NCI-H524 (cell line): ENCODE measurements around the gene ZMIZ2.
A peak's percentile ranks its signal among the peaks of the same experiment; 100 is the strongest.
"Not testable (repeated sequence)": the region's sequence is repeated elsewhere in the genome, so short reads cannot be mapped to it uniquely, and the experiment has no call there.

ENCODE experiments used
- DNase-seq, 2 experiments: peaks; one replicate each; lab custom pipeline; 2025; lab: John Stamatoyannopoulos, UW

Gene ZMIZ2

DNA sequence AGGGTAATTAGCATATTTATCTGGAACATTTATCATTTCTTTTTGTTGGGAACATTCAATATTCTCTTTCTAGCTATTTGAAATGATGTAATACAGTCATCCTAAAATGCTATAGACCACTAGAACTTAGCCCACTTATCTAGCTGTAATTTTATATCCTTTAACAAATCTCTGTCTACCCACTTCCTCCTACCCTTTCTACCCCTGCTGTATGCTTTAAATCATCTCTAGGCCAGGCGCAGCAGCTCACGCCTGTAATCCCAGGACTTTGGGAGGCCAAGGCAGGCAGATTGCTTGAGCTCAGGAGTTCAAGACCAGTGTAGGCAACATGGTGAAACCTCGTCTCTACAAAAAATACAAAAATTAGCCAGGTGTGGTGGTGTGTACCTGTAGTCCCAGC is 25.8 kb downstream of the ZMIZ2 start:
- not testable (repeated sequence) for DNase-seq

DNA sequence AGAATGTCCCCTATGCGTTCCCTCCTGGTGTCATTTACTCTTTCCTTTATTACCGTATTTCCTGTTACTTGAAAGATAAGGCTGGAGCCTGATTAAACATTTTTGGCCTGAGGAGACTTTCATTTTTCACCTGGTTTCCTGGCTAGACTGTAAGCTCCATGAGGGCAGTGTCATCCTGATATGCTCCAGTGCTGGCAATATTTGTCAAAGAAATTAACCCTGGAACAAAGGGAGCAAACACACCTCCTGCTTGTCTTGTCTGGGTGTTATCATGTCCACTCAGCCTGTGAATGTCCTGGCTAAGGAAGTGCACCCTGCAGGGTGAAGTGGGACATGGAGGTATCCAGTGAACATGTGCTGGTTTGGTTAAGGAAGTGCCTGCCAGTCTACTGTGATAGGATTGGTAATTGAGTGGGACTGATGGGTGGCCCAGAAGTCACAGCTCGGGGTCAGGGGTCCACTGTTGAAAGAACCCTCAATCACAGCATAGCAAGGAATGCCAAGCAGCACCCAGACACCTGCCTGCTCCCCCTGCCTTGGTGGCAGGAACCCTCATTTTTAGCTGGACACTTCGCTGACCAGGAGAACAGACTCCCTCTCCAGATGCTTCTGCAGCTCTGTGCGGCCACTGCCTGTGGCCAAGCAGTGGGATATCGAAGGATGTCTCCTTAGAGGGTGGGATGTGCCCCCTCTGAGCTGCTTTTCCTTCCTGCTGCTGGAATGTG is 26.9 kb downstream of the ZMIZ2 start:
- no peak for DNase-seq

DNA sequence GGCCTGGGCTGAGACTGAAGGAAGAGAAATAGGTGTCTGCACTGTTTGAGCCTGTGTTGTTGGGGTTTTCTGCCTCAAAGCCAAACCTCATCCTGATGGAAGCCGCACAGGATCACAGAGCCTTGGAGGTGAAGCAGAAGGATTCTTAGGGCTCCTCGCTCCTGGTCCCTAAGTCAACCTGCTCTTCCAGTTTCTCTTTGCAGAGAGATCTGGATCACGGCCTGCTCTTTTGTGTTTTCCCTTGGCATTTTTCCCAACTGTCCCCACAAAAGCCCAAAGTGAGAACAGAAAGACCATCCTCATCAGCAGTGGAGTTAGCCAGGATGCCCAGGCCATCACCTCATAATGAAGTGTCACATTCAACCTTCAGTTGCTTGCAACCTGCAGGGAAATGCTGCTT is 27.6 kb downstream of the ZMIZ2 start:
- DNase-seq: no peak

DNA sequence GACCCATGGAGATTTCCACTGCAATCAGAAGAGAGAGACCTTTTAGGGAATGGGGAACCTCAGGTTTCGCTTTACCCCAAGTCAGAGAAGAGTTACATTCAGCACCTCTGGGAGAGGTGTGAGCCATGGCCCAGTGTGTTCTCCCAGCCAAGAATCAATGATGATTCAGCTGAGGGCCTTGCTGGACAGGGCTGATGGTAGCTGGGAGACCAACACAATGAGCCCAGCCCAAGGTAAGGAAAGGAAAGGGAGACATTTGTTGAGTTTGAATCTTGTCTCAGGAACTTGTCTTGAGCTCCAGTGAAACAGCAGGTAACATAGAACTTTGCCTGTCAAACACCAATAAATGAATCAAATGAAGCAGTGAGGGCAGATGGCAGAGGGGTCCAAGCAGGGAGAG is 33.8 kb downstream of the ZMIZ2 start:
- no peak for DNase-seq

DNA sequence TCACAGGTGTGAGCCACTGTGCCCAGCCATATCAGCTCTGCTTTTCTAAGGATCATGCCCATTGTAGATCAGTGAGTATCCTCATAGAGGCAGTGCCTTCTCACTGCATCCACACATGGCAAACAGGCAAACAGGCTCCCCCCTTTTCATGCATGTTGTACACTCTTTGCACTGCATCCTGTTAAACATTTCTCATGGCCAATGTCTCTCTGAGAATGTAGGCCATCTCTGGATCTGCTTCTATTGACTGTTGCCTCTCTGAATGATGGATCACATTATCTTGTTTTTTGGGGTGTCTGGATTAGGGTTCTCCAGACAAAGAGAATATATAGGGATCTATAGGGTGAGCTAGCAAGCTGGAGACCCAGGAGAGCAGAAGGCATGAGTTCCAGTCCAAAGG is 34.8 kb downstream of the ZMIZ2 start:
- no peak for DNase-seq

DNA sequence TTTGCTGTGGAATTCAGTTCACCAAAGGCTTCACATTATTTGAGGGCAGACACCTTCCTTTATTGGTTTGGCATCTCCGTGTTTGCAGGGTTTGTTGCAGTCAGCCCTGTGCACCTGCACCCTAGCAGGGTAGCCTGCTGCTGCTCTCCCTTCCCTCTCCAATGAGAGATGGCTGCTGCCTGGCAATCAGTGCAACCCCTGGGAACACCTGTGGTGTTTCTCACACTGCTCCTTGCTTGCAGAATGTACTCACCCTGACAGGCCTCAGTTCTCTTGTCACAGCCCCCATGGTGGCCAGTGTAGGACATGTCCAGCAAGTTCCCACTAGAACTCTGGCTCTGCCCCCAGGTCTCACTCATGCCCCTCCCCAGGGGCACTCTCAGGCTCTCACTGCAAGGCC is 35.7 kb downstream of the ZMIZ2 start:
- DNase-seq: no peak

DNA sequence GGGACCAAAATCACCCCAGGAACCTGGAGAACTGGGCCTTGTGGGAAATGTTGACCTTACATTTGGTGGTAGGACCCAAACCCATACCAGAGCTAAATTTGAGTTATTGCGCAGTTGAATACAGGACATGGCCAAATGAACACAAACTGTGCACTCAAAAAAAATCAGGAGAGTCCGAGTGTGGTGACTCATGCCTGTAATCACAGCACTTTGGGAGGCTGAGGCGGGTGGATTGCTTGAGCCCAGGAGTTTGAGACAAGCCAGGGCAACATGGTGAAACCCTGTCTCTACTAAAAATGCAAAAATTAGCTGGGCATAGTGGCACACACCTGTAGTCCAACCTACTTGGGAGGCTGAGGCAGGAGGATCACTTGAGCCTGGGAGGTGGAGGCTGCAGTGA is 36.6 kb downstream of the ZMIZ2 start:
- not testable (repeated sequence) for DNase-seq

DNA sequence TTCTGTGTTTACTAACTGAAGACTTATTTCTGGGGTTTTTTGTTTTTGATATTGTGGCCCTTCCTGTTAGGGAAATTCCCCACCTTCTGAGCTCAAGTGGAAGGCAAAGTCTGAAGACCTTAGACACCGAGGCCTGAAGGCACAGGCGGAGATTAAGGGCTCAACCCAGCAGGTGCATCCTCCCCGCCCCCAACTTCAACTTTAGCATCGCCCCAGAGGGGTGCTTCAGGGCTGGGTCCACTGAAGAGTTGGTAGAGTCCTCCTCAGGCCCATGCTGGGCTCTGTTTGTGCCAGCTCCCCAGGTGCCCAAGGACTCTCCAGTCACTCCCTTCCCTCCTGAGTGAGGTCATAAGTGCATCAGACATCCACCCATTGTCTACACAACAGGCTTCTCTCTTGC is 38.4 kb downstream of the ZMIZ2 start:
- no peak for DNase-seq

DNA sequence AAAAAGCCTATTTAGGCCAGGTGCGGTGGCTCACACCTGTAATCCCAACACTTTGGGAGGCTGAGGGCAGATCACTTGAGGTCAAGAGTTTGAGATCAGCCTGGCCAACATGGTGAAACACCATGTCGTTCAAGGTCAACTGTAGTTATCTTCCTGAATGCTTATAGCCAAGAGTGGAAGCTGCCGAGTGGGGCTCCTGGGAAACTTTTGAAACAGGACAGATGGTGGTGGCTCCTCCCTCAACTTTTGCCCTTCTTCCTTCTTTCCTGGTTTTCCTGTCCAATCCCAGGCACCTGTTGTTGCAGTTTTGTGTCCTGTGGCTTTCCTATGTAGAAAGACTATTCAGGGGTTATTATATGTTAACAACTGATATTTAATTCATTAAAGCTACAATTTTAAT is 39.1 kb downstream of the ZMIZ2 start:
- DNase-seq: no peak

DNA sequence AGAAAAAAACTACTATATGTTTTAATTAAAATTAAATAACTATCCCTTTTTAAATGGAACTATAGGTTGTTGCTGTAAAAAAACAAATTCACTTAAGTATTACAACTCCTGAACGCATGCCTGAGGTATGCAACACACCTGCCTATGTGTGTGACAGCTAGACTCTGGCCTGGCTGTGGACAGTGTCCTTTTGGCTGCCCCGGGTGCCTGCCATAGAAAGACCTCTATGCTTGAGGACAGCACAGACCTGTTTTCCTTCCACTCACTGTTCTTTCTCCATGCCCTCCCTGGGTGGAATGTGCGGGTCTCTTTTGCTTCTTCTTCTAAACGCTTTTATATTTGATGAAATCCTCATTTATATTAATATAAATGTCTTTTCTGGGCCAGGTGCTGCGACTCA is 41.3 kb downstream of the ZMIZ2 start:
- DNase-seq: no peak

DNA sequence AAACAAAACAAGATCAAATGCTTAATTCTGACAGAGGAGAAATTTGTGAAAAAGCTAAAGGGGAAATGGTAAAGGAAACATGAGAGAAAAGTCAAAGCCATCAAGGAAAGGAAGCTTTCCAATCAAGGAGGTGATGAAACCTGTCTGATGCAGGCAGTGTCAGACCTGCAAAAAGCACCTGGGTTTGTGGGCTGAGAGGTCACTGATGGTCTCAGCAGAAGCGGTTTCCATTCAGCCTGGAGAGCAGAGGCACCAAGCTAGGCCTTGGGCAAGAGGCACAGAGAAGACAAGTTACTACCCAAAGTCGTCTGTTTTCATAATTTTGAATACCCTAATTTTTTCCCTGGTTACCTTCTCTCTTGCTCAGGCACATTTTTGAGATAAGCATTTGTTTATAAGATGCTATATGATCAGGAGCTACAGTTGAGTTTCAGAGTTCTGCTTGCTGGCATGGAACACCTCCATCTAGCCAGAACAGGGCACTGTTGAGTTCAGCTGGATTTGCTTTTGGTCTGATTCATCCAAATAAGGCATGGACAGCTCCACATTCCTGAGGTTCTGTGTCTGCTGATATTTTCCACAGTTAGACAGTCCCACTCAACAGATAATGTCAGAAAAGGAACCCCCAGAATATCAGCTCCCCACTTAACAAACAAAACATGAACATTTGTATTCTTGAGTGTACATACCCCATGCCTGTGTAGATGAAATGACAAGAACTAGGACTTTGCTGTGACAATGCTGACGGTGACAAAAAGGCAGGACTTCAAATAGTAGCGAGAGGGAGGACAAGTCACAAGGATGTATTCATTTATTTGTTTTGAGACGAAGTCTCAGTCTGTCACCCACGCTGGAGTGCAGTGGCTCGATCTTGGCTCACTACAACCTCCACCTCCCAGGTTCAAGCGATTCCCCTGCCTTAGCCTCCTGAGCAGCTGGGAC is 42.9 kb downstream of the ZMIZ2 start:
- no peak for DNase-seq

DNA sequence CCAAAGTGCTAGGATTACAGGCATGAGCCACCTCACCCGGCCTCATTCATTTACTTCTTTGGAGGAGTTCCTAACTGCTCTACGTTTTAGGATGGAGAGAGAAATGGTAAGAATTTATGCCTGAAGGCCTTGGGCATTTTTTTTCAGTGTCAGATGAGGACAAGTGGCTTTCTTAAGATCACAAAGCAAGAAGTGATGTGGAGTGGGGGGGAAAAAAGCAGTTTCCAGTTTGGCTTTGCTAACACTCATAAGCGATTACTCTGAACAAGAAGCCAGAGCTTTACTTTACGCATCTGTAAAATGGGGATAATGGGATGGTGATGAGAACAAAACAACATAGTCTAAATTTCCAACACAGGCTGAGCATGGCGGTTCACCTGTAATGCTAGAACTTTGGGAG is 45.3 kb downstream of the ZMIZ2 start:
- no peak for DNase-seq

DNA sequence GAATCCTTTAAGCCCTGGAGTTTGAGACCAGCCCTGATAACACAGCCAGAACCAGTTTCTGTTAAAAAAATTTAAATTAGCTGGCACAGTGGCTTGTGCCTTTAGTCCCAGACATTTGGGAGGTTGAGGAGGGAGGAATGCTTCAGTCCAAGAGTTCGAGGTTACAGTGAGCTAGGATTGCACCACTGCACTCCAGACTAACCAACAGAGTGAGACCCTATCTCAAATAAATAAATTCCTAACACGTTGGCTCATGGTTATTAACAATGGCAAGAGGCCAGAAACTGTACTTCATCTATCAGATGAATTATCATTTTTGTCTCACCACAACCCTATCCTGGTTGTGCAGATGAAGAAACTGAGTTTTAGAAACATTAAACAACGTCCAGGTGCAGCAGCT is 45.7 kb downstream of the ZMIZ2 start:
- no peak for DNase-seq

DNA sequence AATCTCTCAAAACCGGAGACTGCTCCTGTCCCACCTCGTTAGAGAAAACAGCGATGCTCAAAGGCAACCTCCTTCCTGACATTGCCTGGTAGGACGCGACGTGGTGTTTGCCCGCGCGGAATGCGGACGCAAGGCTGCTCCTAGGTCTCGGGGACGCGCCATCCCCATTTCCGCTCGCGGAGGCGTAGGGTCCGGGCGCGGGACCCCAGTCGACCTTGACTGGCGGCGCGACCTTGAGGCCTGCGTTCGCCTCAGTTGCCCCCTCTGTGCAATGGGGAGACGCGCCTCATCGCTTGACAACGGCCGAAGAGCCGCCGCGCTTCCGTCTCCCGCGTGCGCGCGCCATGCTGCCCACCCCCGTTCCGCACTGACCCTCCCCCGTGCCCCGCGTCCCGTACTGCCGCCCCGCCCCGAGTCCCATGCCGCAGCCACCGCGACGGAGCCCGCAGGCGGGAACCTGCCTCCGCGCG is 47.4 kb downstream of the ZMIZ2 start:
- peak; percentile 38 to 70 for DNase-seq

DNA sequence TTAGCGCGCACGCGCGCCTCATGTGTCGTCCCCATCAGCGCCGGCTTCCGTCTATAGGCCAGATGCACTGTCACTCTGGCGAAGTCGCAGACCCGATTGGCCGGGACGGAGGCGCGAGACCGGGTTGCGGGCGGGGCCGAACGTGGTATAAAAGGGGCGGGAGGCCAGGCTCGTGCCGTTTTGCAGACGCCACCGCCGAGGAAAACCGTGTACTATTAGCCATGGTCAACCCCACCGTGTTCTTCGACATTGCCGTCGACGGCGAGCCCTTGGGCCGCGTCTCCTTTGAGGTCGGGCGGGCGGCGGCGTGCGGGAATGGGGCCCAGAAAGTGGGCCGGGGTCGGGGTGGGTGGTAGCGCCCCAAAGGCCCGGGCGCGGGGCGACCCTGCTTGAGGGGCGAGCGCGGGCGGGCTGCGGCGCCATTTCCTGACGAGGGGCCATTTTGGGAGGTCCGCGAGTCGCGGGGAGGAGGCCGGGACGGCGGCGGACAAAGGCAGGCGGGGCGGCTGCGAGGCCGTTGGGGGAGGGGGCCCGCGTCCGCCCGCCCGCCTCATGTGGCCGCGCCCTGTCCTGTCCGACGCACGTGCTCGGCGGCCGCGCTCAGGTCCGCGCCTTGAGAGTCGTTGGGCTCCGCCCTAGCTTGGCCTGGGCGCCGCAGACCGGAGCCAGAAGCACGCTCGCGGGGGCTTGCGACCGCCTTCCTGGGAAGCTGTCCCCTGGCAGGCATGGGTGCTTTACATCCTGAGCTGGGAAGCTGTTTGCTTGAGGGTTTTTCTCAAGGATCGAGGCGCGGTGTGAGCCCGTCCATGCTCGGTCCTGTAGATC is 48.1 kb downstream of the ZMIZ2 start, which contains the start of gene PPIA:
Gene PPIA, plus strand, starts transcription at position 178 of the 825 bp plus-strand sequence. Its CDS starts 44 bp downstream, at position 222.
- DNase-seq: peak; percentile 88 to 97

DNA sequence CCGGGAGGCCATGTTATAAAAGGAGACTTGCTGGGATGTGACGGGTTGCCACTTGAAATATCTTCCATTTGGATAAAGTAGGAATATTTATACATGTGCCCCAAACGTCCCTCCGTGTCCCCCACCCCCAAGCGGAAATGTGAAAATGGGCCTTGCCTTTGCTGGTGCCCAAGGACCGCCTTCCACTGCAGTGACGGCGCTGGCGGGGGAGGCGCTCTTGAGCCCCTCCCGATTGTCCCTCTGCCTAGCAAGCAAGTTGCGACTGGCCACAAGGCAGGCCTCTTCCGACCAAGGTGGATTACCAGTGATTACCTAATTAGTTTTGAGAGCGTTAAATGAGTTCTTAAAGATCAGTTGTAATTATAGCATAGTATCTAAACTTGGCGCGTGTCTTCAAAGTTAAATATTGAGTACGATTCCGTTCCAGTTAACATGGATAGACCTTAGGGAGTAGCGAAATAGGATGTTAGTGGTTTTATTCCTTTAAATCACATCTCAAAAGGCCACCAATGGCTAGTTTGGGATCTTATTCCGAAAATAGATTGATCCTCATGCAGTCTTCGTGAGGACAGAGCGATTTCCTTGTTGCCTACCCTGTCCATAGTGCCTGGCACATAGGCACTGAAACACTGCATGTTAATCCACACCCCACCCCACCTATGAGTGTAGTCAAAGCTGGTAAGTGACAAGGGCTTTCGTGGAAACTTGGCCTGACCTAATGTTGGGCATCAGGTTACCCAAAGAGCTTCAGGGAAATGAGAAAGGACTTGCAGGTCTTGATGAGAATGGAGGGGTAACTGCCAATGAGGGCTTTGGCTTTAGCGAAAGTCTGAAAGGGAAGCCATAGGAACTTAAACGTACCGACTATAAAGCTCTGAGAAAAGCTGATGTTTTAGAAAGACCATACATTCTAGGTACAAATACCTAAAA is 48.9 kb downstream of the ZMIZ2 start:
- DNase-seq: peak; percentile 43 to 83

DNA sequence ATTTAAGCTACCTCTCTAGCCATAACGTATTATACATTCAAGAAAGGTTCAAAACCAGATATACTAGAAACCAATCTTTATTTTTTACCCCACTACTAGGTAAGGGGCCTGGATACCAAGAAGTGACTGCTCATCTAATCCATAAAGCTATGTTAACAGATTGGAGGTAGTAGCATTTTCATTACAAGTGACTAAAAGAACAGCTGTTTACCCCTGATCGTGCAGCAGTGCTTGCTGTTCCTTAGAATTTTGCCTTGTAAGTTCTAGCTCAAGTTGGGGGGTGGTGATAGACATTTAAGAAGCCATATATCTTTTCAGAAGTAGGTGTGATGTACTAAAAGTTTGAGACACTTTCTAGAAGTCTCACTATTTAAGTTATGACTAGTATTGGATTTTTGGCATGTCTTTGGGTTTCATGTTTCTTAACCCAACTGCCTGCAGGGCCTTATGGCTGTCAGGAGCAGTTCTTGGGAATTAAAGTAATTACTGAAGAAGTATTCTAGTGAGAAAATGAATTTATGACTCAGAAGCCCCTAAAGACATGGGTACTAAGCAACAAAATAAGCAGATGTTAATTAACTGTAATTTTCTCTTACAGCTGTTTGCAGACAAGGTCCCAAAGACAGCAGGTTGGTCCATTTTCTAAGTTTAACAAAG is 50.1 kb downstream of the ZMIZ2 start:
- peak in 1 of 2 experiments; percentile 10 for DNase-seq

DNA sequence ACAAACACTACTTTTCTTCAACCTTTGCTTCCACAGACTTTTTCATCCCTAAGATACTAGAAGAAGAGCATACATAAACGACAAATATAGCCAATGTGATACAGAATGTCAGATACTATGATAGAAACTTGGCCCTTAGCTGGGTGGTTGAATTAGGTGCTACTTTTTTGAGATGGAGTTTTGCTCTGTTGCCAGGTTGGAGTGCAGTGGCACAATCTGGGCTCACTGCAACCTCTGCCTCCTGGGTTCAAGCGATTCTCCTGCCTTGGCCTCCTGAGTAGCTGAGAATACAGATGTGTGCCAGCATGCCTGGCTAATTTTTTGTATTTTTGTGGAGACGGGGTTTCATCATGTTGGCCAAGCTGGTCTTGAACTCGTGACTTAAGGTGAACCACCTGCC is 51.3 kb downstream of the ZMIZ2 start:
- no peak for DNase-seq

DNA sequence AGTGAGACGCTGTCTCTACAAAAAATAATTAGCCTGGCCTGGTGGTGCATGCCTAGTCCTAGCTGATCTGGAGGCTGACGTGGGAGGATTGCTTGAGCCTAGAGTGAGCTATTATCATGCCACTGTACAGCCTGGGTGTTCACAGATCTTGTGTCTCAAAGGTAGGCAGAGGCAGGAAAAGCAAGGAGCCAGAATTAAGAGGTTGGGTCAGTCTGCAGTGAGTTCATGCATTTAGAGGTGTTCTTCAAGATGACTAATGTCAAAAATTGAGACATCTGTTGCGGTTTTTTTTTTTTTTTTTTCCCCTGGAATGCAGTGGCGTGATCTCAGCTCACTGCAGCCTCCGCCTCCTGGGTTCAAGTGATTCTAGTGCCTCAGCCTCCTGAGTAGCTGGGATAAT is 53.2 kb downstream of the ZMIZ2 start:
- DNase-seq: no peak

DNA sequence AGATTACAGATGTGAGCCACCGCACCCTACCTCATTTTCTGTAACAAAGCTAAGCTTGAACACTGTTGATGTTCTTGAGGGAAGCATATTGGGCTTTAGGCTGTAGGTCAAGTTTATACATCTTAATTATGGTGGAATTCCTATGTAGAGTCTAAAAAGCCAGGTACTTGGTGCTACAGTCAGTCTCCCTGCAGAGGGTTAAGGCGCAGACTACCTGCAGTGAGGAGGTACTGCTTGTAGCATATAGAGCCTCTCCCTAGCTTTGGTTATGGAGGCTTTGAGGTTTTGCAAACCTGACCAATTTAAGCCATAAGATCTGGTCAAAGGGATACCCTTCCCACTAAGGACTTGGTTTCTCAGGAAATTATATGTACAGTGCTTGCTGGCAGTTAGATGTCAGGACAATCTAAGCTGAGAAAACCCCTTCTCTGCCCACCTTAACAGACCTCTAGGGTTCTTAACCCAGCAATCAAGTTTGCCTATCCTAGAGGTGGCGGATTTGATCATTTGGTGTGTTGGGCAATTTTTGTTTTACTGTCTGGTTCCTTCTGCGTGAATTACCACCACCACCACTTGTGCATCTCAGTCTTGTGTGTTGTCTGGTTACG is 53.9 kb downstream of the ZMIZ2 start:
- DNase-seq: no peak
